Measurements from ENCODE around the gene TMEM187. TPM values are rescaled to one million over a fixed set of nuclear protein-coding genes. Genes with fewer than 3 reads are reported as not detected.

The TMEM187 gene
- total and polyA plus RNA-seq, 2 donors from 2014 or later: 9.6 to 12.4 TPM

DNA sequence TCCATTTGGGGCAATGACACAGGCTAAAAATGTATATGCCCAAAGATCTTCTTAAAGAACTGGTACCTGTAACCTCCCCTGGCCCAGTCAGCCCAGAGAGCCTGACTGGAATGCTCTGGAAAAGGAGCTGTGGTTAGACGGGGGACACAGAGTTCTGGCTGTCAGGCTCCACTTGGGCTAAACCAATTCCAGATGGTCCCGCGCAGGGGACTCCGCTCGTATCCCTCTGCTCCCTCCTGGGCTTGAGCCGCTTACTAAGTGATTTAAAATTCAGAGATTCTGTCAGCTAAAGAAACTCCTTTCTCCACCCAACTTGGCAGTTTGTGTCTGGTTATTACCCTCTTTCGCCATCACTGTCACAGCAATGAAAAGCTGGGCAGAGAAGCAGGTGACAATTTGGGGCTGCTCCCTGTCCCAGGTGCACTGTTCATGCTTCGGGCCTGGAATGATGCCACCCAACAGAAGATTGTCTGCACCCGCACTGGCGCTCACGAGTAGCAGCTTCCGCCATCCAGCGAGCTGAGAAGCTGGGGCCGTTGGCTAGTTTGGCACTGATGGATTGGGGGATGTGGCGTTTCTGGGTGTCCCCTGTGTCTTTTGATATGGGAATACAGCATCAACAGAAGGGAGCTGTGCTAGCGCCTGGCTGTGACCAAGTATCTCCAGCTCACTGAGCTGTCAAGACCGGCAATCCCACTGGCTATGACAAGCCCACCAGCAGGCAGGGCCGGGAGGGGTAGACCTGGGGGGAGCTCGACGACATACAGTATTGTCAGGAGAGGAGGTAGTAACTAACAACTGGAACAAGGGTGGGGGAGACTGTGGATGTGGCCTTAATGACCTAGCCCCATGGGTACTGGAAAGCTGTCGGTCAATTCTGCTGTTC lies 53.8 kb downstream of the TMEM187 start:
- intact Hi-C loops (cut with DNase I): no loop called here
- FAIRE-seq (no peak), DNase-seq (no peak)
- TF ChIP-seq CTCF (IDR thresholded peaks at IDR 0.05; ENCODE audit: borderline replicate concordance, extremely low read depth, insufficient read depth): no peak
- Histone ChIP-seq H3K4me3 (ENCODE audit: low read length in 3 of 3) (no peak overlapping the region), H3K4me1 (ENCODE audit: control insufficient read depth in 2 of 3, insufficient read depth in 2 of 3, low read depth in 1 of 3, low read length in 3 of 3) (no peaks in the 10 kb centered on the region), H3K9me3 (ENCODE audit: control insufficient read depth in 2 of 3, insufficient read depth in 1 of 3, low read length in 3 of 3) (no peaks in the 10 kb centered on the region), H3K36me3 (ENCODE audit: control insufficient read depth in 2 of 3, insufficient read depth in 3 of 3, low read length in 3 of 3) (peaks cover 0 to 13% (median 2%) of the 10 kb centered on the region in 3 donors), H3K9ac (ENCODE audit: low read length in 3 of 3) (no peak overlapping the region), H3K27me3 (ENCODE audit: control insufficient read depth, insufficient read depth, low read length) (no peaks in the 10 kb centered on the region), H3K27ac (ENCODE audit: low read depth in 2 of 2, low read length in 2 of 2) (no peak overlapping the region)

DNA sequence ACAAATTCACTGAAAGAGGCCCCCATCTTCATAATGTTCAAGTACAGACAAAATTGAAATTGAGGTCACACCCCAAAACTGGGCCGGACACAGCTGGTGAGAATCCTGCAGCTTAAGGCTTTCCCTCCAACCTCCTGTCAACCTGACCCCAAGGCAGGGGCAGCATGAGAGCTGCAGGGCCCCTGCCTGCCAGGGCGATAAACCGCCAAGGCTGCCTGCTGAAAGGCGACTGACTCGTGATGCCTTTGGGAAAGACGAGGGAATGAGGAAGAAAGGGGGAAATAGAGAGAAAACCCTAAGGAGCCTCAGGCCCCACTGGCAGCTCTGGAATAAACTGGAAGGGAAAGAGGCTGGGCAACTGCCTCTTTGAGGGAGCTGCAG lies 54.5 kb downstream of the TMEM187 start:
- intact Hi-C loops (cut with DNase I): no loop called here
- TF ChIP-seq CTCF (IDR thresholded peaks at IDR 0.05; ENCODE audit: borderline replicate concordance, extremely low read depth, insufficient read depth): no peak
- Histone ChIP-seq H3K27ac (ENCODE audit: low read depth in 2 of 2, low read length in 2 of 2) (no peak overlapping the region), H3K4me1 (ENCODE audit: control insufficient read depth in 2 of 3, insufficient read depth in 2 of 3, low read depth in 1 of 3, low read length in 3 of 3) (no peaks in the 10 kb centered on the region), H3K9me3 (ENCODE audit: control insufficient read depth in 2 of 3, insufficient read depth in 1 of 3, low read length in 3 of 3) (no peaks in the 10 kb centered on the region), H3K27me3 (ENCODE audit: control insufficient read depth, insufficient read depth, low read length) (no peaks in the 10 kb centered on the region), H3K9ac (ENCODE audit: low read length in 3 of 3) (no peak overlapping the region), H3K36me3 (ENCODE audit: control insufficient read depth in 2 of 3, insufficient read depth in 3 of 3, low read length in 3 of 3) (peaks cover 0 to 13% (median 3%) of the 10 kb centered on the region in 3 donors), H3K4me3 (ENCODE audit: low read length in 3 of 3) (no peak overlapping the region)
- DNase-seq: no peak
- FAIRE-seq: no peak

GRCh38 chrX:154027986-154028385 lies 55.4 kb downstream of the TMEM187 start:
- H3K27ac ChIP-seq (ENCODE audit: low read depth in 2 of 2, low read length in 2 of 2): no peak overlapping the region
- no peaks in the 10 kb centered on the region for H3K27me3 ChIP-seq (ENCODE audit: control insufficient read depth, insufficient read depth, low read length)
- TF ChIP-seq CTCF (IDR thresholded peaks at IDR 0.05; ENCODE audit: borderline replicate concordance, extremely low read depth, insufficient read depth): no peak
- no peak overlapping the region for H3K9ac ChIP-seq (ENCODE audit: low read length in 3 of 3)
- peaks cover 0 to 13% (median 3%) of the 10 kb centered on the region in 3 donors for H3K36me3 ChIP-seq (ENCODE audit: control insufficient read depth in 2 of 3, insufficient read depth in 3 of 3, low read length in 3 of 3)
- FAIRE-seq (no peak), DNase-seq (no peak)
- H3K4me1 ChIP-seq (ENCODE audit: control insufficient read depth in 2 of 3, insufficient read depth in 2 of 3, low read depth in 1 of 3, low read length in 3 of 3): no peaks in the 10 kb centered on the region
- H3K4me3 ChIP-seq (ENCODE audit: low read length in 3 of 3): no peak overlapping the region
- intact Hi-C loops (cut with DNase I): no loop called here
- H3K9me3 ChIP-seq (ENCODE audit: control insufficient read depth in 2 of 3, insufficient read depth in 1 of 3, low read length in 3 of 3): no peaks in the 10 kb centered on the region

Data from kidney (tissue), 14 donors.